Ammon's horn (tissue), 1 donor: ENCODE measurements around the gene MLLT10.
"Not testable (repeated sequence)": the region's sequence is repeated elsewhere in the genome, so short reads cannot be mapped to it uniquely, and the experiment has no call there.

ENCODE experiments used
- DNase-seq: peaks from one replicate; pipeline ENCODE4 v3.0.0-alpha.2; 2016; ENCODE audit warnings: low spot score

MLLT10 gene

DNA sequence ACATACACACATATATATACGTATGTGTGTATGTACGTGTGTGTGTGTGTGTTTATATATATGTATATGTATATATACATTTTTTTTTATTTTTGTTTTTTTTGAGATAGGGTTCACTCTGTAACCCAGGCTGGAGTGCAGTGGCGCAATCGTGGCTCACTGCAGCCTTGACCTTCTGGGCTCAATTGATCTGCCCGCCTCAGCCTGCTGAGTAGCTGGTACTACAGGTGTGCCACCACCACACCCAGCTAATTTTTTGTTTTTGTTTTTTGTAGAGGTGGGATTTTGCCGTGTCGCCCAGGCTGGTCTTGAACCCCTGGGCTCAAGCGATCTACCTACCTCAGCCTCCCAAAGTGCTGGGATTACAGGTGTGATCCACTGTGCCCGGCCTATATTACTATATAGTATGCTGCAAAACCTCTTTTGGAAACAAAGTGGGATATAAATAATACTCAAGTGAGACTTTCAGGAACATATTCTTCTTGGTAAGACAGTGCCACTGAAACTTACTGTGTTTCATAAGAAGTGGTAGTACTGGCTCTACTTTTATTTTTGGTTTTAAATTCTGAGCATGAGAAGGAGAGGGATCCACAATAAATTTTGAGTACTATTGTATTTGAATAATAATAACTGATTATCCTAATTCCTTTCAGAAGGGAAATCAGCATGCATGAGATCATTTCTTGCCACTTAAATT, 51.0 kb downstream of the MLLT10 start:
- no peak for DNase-seq

- DNase-seq = no peak
These were observed 53.4 kb downstream of the MLLT10 start for GRCh38 chr10:21587391-21587790.

- not testable (repeated sequence) for DNase-seq
These were observed 54.1 kb downstream of the MLLT10 start for GRCh38 chr10:21588159-21588558.

DNA sequence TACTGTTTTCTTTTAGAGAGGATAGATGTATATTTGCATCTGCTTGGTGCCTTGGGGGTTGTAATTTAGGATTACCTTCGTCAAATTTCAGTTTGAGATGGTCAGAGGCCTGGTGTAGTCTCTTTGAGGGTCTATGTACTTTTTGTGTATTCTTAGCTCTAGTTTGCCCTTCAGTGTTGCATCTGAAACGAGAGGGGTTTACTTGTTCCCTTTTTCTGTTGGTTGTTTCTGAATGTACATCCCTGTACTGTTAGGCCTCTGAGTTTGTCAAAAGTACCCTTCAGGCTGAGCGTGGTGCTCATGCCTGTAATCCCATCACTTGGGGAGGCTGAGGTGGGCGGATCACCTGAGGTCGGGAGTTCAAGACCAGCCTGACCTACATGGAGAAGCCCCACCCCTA, 60.0 kb downstream of the MLLT10 start:
- DNase-seq = no peak

- no peak for DNase-seq
These were observed 65.5 kb downstream of the MLLT10 start for GRCh38 chr10:21599582-21599981.

- no peak for DNase-seq
These were observed 66.9 kb downstream of the MLLT10 start for GRCh38 chr10:21600804-21601433.

DNA sequence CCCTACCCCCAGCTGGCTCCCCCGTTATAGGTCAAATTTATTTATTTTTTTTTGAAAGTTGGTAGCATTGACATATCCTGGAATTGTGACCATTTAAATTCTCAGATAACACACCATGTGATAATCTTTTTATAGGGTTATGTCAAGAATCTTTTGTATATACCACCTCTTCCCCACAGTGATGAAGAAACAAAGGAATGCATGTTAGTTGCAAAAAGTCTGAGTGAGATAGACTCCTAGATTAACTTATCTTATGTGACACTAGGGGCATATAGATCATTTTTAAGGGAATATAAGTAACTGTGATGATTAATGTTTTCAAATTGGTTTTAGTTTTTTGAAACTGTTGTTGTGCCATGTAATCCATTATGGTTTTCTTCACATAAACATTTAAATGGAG, 68.3 kb downstream of the MLLT10 start:
- DNase-seq = no peak

DNA sequence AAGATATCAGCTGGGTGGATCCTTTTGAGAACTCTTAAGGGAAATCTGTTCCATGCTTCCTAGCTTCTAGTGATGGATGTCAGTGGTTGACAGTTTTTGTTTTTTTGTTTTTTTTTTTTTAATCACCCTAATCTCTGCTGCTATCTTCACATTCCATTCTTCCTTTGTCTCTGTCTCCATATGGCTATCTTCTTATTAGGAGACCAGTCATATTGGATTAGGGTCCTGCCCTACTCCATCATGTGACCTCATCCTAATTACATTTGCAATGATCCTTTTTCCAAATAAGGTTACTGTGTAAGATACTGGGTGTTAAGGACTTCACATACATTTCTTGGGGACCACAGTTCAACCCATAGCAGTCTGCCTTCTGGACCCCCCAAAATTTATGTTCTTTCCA, 69.7 kb downstream of the MLLT10 start:
- no peak for DNase-seq

DNA sequence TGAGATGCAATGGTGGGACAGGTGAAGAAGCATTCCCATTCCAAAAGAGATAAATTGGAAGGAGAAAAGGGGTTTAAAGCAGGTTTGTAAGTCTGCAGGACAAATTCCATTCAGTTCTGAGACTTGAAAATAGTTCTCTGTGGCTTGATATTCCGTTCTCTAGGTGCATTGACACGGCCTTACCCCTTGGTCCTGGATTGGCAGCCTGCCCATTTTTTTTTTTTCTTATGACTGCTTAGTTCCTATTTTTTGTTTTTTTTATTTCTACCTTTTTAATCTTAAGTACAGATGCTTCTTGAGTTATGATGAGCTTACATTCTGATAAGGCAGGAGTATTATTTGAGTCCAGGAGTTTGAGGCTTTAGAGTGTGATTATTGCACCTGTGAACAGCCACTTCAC, 70.6 kb downstream of the MLLT10 start:
- DNase-seq = no peak

DNA sequence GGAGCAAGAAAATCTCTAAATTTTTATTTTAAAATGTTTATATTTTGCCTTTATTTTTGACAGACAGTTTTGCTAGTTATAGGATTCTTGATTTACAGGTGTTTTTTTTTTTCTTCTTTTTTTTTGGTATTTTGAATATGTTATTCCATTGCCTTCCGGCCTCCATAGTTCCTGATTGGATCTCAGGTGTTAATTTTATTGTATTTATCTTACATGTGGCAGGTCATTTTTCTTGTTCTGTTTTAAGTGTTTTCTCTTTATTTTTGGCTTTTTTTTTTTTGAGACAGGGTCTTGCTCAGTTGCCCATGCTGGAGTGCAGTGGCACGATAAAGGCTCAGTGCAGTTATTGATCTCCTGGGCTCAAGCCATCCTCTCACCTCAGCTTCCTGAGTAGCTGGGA, 73.9 kb downstream of the MLLT10 start:
- DNase-seq = no peak

DNA sequence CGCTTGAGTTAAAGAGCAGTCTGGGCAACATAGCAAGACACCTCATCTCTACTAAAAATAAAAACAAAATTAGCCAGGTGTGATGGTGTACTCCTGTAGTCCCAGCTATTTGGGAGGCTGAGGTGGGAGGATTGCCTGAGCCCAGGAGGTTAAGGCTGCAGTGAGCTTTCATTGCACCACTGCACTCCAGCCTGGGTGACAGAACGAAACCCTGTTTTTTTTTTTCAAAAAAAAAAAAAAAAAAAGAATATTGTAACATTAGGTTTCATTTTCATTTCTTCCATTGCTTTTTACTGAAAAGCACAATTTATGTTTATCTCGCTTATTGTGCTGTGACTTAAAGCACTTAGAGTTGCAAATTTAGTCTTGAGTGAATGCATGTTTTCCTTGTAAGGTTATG, 80.0 kb downstream of the MLLT10 start:
- DNase-seq = no peak

GRCh38 chr10:21617267-21617666, 83.2 kb downstream of the MLLT10 start:
- DNase-seq = no peak

DNA sequence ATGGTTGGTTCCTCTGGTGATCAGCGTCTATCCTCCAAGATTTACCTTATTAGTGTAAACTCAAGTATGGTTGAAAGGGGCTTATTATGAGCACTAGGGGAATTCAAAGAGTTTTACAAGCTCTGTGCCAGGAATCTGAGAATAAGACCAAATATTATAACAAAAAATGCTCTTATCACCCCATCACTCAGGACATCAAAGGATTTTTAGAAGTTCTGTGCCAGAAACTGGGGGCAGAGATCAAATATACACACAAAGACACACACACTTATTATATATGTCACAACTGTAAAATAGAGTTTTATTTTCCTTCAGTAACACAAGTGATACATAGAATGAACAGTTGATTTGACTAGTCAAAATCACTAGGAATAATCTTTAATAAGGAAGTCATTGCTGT, 89.3 kb downstream of the MLLT10 start:
- DNase-seq = no peak

GRCh38 chr10:21624421-21624820, 90.4 kb downstream of the MLLT10 start:
- DNase-seq = not testable (repeated sequence)

- no peak for DNase-seq
These were observed 90.9 kb downstream of the MLLT10 start for GRCh38 chr10:21624951-21625350.

- no peak for DNase-seq
These were observed 91.7 kb downstream of the MLLT10 start for GRCh38 chr10:21625623-21626229.

DNA sequence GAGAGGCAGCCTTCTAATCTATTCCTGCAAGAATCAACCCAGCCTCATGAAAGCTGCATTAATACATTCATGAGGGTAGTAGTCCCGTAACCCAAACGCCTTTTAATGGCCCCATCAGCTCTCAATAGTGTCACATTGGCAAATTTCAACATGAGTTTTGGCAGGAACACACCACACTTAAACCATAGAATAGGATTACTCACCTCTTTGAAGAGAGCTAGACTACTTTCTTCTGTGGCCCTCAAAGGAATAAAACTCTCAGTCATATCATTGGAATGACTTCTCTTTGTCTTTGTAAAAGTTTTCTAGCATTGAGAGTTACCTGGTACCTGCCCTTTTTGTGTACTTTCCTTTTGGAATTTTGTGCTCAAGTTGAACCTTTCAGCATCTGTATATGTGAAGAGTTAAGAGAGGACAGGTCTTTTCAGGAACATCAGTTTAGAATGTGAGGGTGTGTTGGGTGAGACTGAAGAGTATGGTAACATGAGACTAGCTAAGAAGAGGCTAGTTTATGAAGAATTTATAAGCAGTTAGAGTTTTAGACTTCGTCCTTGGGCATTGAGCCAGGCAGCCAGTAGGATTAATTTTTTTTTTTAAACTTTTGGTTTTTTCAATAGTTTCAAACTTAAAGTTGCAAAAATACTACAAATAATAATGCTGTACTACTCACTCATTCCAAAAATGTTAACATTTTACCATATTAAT, 92.6 kb downstream of the MLLT10 start:
- no peak for DNase-seq

GRCh38 chr10:21627331-21627730, 93.3 kb downstream of the MLLT10 start:
- no peak for DNase-seq

DNA sequence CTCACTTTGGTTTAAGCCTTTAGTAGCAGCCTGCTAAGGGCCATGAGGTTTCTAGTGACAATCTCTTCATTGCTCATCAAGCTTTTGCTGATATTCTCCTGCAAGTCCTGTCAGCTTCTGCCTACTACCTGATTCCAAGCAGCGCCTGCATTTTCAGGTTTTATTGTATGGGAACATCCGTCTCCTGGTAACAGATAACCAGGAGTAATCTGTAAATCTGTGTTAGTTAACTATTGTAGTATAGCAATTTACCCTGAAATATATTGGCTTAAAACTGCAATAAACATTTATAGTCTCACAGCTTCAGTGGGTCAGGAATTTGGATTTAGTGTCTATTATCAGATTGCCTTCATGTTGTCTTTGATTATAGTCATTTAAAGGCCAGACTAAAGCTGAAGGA, 94.0 kb downstream of the MLLT10 start:
- no peak for DNase-seq

GRCh38 chr10:21628645-21629044, 94.6 kb downstream of the MLLT10 start:
- DNase-seq = not testable (repeated sequence)

GRCh38 chr10:21634599-21635365, 100.8 kb downstream of the MLLT10 start:
- DNase-seq = no peak

DNA sequence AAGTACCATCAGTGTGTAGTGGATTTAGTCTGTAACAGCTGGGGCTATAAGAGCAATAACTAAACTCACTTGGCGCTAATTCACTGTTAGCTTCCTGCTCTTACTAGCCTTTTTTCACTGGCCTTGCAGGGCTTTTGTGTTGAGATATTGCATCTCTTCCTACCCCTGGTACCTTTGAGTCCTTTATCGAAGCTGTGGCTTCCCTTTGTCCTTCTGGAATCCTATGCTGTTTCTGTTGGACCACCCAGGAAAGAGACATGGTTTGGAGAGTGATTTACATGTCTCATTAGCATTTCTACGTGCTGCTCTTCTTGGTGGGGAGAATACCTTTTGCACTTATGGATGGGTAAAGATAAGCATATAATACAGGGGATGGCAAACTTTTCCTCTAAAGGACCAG, 103.8 kb downstream of the MLLT10 start:
- no peak for DNase-seq
